Stimulated activated CD8-positive, alpha-beta memory T cell treated with anti-CD3 and anti-CD28 coated beads, Interleukin-12 subunit alpha, Interleukin-12 subunit beta, amount 100 ng/mL, for 4 hours (primary cell): ENCODE measurements around the gene HIPK3.
"Not testable (repeated sequence)": the region's sequence is repeated elsewhere in the genome, so short reads cannot be mapped to it uniquely, and the experiment has no call there.

Source experiments
- DNase-seq: peaks from one replicate; pipeline ENCODE4 v3.0.0-alpha.2; 2020; ENCODE audit warnings: low read depth

The HIPK3 gene

DNA sequence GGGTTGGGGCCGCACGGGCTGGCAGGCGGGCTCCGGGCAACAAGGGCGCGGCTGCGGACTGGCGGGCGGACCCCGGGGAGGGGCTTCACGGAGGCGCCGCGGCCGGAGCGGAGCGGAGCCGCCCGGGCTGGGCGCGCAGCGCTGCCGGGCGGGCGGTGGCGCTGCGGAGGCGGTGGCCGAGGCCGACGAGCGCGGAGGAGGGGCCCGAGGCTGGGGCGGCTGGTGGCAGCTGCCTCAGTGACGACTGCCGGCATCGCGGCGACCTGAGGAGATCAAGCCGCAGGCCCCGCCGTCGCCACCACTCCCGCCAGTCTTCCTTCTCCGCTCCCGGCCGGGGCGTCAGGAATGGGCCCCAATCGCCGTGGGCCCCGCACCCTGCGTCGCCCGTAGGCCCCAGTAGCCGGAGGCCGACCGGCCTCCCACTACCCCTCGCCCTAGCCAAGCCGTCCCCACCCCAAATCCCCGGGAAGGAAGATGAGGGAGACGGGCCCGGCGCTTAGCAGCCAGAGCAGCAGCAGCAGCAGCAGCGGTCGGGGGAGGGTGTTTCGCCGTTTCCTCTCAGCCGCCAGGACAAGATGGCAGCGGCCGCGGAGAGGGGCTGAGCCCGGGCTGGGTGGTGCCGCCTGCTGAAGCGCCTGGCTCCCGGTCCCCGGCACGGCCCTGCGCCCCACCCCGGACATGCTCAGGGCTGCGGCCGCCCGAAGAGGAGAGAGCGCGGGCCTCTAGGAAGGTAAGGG lies at the start of gene HIPK3:
Gene HIPK3 (plus strand): TSS at position 222 of the 737 bp plus-strand sequence.
- DNase-seq, result peak; percentile 68

DNA sequence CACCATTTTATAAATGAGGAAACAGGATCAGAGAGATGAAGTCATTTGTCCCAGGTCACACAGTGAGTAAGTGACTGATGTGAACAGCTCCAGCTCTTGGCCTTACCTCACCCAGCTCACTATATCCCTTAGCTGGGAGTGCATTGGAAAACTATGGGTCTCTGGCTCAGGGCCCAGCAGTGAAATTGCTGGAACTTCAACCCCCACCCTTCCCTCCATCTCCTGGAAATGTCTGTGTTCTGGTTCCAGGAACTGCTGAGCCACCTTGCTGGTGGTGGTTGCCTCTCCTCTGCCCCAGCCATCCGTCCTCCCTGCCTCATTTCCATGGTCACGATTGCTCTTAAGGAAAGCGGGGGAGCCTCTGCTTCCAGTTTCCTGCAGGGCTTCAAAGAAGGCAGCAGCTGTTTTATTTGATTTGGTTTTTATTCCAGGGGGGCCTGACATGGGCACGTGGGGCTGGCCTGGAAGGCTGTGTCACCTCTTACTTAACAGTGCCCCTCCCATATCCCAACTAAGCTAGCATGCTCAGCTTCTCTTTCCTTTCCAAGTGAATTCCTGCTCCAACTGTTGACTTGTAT lies 49.7 kb upstream of the HIPK3 start:
- no peak for DNase-seq

DNA sequence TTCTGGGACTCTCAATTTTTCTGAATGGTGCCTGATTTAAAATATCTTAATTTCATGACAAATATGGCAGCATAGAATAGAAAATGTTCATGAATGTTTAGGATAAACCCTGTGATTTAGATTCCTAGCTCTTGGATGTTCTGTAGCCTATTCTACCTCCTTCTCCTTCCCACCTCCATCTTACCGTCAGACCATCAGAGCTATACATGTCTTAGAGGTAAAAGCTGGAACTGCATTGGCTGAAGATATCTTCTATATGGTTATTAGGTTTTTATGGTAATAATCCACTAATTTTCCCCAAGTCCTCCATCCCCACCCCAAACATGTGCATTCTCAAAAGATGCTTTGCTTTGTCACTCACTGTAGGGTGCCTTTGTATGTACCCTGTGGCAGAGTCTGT lies 49.0 kb upstream of the HIPK3 start:
- no peak for DNase-seq

DNA sequence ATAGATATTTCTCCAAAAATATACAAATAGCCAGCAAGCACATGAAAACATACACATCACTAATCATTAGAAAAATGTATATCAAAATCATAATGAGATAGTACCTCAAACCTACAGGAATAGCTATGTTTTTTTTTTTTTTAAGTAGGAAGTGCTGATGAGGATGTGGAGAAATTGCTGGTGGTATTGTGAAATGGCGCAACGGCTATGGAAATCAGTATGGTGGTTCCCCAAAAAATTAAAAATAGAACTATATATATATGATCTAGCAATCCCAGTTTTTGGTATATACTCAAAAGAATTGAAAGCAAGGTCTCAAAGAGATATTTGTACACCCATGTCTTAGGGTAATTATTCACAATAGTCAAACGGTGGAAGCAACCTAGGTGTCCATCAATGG lies 46.0 kb upstream of the HIPK3 start:
- DNase-seq, result no peak

DNA sequence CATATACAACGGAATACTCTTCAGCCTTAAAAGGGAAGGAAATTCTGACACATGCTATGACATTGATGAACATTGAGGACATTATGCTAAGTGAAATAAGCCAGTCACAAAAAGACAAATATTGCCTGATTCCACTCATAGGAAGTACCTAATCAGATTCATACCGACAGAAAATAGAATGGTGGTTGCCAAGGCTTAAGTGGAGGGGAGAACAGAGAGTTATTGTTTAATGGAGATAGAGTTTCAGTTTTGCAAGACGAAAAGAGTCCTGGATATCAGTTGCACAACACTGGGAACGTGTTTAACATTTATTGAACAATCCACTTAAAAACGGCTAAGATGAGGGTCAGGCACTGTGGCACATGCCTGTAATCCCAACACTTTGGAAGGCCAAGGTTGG lies 45.6 kb upstream of the HIPK3 start:
- no peak for DNase-seq

DNA sequence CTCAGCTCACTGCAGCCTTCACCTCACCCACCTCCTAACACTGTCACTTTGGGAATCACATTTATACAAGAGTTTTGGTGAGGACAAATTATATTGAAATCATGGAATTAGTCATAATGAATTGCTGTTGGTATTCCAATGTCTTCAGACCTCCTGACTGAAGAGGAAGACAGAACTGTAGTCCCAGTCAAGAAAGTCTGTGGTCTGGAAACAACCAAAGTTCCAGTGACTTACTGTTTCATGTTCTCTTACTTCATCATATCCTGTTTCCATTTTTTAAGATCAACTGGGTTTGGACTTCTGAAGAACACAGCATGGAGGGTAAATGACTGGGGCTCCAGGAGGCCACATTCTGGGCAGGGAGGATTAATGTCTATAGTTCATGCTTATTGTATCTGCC lies 43.0 kb upstream of the HIPK3 start:
- DNase-seq, result no peak

DNA sequence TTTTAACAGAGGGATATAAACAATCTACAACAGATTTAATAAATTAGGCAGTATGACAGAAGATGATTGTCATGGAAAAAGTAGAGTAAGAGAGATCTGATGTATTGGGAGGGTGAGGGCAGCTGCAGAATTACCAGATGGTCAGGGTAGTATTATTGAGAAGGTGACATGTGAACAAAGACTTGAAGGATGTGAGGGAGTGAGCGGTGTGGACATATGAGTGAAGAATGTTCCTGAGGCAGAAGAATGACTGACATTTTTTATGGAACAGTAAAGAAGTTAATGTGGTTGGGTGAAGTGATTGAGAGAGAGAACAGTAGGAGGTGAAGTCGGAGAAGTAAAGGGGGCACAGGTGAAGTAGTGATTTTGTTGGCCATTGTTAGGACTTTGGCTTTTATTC lies 42.4 kb upstream of the HIPK3 start:
- no peak for DNase-seq

DNA sequence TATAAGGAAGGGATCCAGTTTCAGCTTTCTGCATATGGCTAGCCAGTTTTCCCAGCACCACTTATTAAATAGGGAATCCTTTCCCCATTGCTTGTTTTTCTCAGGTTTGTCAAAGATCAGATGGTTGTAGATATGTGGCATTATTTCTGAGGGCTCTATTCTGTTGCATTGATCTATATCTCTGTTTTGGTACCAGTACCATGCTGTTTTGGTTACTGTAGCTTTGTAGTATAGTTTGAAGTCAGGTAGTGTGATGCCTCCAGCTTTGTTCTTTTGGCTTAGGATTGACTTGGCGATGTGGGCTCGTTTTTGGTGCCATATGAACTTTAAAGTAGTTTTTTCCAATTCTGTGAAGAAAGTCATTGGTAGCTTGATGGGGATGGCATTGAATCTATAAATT lies 40.5 kb upstream of the HIPK3 start:
- DNase-seq, result not testable (repeated sequence)

DNA sequence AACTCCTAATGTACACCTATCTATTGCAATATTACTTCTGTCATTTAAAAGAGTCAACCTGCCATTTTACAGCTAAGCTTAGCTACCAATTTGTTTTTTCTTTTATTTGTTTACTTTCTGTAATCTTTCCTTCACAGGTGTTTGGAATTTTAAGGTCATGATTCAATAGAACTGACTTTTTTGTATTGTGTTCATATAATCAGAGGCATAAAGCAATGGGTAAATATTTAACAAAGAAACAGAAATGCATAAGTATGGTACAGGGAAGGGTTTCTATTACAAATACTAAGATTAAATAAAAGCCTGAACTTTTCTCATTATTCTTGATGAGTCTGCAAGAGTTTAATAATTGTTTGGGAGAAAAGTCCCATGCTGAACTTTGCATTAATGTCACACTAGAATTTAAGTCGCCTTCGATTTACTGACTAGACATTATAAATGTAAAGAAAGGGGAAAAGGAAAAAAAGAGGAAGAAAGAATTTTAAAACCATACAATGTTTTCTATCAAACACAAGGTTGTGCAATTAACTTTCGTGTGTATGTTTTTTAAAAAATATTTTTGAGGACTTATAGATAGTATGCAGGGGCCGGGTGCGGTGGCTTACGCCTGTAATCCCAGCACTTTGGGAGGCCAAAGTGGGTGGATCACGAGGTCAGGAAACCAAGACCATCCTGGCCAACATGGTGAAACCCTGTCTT lies 35.0 kb upstream of the HIPK3 start:
- no peak for DNase-seq

DNA sequence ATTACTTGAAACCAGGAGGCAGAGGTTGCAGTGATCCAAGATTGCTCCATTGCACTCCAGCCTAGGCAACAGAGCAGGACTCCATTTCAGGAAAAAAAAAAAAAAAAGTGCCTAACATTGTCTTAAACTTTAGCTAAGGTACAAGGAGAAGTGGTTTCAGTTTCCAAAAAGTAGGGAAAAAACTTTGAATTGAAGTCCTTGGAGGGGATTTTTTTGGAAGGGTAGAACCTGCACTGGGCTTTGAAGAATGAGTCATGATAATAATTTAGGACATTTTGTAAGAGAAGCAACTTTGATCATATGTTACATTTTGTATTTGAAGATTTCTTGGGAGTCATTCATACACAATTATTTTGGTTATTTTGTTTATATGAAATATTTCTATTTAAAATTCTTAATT lies 31.8 kb upstream of the HIPK3 start:
- no peak for DNase-seq

DNA sequence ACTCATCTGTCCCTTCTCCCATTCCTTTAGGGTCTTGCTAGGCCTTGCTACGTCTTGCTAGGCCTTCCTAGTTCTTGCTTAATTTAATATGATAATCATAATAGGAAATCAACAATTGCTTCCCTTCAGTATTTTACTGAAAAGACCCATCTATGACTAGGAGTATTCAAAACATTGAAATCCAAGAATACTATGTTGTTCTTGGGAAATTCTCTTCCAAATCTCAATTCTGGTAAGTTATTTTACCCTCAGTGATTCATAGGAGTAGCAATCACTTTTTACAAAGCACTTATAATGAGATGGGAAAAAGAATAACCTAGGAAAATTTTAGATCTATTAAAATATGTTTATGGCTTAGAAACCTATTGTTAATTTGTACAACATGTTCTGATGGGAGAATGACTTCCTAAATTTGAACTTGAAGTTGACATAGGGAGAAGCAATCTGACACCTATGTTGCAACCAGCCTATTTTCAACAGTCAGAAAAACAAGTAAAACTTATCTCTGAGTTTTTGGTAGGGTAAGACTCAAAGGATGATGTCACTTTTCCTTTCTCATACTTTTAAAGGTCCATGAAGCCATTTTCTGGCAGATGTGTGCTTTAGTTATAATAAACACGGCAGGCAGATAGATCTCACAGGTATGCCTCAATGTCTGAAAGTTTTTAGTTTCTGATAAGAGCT lies 29.5 kb upstream of the HIPK3 start:
- DNase-seq, result no peak

DNA sequence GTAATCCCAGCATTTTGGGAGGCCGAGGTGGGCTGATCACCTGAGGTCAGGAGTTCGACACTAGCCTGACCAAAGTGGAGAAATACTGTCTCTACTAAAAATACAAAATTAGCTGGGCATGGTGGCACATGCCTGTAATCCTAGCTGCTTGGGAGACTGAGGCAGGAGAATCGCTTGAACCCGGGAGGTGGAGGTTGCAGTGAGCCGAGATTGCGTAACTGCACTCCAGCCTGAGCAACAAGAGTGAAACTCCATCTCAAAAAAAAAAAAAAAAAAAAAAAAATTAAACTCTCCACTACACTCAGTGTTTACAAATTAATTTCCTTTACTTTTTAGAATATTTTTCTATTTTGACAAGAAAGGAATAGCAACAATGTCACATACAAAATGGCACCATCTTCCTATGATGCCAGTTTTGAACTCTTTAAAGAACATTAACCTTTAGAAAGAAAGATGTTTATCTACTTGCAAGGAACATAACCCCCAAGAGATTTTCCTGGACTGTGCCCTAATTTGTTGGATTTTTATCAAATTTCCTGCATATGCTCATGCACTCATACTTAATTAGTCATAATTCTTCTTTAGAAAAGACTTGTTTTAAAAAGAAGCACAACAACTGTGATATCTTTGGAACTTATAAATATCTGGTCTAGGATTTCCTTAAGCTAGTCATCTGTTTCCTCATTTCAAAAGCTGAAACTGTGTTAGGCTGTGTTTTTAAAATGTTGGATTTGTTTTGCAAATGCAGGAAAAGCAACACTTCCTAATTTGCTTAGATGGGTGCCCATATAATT lies 22.6 kb upstream of the HIPK3 start:
- DNase-seq, result no peak

DNA sequence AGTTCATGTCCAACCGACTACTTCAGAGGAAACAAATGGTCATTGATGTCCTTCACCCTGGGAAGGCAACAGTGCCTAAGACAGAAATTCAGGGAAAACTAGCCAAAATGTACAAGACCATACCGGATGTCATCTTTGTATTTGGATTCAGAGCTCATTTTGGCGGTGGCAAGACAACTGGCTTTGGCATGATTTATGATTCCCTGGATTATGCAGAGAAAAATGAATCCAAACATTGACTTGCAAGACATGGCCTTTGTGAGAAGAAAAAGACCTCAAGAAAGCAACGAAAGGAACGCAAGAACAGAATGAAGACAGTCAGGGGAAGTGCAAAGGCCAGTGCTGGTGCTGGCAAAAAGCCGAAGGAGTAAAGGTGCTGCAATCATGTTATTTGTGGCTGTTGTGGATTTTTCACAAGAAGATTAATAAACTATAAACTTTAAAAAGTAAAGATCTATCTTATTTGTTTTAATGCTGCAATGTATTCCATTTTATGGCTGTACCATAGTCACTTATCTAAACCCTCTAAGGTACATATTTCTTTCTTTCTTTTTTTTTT lies 20.1 kb upstream of the HIPK3 start:
- no peak for DNase-seq

DNA sequence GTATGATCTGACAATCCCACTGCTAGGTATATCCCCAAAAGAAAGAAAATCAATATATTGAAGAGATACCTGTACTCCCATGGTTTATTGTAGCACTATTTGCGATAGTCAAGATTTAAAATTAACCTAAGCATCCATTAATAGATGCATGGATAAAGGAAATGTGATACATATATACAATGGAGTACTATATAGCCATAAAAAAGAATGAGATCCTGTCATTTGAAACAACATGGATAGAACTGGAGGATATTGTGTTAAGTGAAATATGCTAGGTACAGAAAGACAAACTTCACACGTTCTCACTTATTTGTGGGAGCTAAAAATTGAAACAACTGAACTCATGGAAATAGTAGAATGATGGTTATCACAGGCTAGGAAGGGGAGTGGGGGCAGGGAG lies 14.6 kb upstream of the HIPK3 start:
- no peak for DNase-seq

DNA sequence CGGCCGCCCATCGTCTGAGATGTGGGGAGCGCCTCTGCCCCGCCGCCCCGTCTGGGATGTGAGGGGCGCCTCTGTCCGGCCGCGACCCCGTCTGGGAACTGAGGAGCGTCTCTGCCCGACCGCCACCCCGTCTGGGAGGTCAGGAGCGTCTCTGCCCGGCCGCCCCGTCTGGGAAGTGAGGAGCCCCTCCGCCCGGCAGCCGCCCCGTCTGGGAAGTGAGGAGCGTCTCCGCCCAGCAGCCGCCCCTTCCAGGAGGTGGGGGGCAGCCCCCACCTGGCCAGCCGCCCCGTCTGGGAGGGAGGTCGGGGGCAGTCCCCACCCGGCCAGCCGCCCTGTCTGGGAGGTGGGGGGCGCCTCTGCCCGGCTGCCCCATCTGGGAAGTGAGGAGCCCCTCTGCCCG lies 13.5 kb upstream of the HIPK3 start:
- DNase-seq, result not testable (repeated sequence)

DNA sequence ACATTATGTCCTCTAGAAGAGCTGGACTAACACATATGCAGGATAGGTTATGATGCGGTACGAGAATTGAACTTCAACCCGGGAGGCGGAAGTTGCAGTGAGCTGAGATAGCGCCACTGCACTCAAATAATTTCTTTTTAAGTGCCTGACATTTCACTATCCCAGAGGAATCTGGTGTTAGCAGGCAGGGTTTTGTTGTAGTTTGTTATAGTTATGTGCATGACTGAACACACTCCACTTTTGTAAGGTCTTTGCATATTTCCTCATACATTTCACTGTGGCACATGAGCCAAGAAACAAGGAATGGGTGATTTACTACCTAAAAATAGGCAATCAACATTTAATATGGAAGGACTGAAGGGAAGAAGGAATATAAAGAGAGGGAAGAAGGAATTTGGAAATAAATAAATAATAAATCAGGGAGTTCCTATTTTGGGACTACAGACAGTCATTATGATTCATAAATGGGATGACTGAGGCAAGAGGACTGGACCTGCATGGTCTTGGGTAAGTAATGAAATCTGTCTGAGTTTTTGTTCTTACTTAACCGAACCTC lies 8.7 kb upstream of the HIPK3 start:
- no peak for DNase-seq

DNA sequence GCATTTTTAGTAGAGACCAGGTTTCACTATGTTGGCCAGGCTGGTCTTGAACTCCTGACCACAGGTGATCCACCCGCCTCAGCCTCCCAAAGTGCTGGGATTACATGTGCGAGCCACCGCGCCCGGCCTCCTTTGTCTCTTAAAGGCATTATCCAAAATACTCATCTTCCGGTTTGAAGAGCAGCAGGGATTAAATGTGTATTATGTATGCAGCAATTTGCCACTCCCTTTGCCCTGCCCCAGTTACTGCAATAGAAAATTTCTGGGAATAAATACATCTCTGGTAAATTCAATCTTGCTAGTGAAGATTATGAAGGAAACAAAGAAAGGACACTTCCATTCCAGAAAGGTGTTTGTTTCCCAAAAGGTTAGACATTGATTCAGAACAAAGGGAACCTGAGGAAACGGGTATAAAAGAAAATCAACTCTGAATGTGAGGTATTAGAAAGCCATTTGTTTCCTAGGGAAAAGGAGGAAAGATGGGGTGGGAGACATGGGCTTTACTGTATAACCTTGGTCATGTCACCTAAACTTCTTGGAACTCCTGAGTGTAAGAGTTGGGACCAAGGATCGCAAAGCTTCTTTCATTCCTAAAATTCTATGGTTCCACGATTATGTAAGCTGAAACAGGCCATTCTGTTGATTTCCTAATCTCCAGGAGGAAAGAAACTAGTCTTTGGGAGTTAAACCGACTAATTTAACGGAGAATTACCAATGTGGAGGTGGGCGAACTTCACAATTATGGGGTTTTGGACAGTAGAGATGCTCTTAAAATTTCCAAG lies 959 bp upstream of the HIPK3 start:
- no peak for DNase-seq

DNA sequence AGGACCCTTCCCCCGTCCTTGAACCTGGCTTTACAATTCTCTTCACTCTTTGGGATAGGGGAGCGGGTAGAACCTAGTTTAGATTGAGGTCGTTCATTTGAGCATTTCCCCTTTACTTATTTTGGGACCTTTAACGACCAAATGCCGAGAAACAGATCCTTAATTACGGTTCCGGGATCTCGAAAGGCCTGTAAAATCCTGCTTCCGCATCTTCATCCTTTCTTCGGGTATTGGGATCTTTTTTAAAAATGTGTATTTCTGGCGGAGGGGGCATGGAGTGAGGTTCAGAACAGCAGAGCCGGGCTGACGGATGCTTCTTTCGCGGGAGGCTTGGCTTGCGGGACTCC lies 395 bp upstream of the HIPK3 start:
- no peak for DNase-seq

DNA sequence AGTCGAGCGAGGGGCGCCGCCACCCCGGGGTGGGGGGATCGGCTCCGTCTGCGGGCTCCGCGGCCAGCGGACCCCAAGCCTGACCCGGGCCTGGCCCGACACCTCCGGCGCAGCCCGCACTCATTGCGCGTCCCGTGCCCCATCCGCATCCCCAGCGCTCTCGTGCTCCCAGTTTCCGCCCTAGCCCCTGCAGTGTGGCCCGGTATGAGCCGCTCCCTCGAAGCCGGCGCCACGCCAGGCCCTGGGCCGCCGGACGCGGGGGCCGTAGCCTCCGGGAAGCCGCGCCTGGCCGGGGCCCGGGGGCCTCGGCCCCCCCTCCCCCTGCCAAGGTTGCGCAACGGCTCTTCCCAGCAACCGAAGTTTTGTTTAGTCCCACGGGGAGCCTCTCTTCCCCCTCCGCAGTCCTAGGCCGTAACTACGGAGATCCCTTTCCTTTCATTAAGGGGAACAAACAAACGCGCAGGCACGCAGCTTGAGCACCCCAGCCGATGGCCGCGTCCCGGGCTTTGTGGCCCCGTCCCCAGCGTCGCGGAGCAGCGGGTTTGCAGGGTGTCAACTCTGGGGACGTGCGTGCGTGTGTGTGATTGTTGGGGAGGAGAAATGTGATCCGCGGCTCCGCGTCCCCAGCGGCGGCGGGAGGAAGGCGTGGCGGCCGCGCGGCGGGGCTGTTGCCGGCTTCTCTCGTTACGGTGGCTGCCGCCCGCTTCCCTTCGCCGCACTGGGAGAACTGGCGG lies 883 bp downstream of the HIPK3 start:
- DNase-seq, result peak; percentile 48

DNA sequence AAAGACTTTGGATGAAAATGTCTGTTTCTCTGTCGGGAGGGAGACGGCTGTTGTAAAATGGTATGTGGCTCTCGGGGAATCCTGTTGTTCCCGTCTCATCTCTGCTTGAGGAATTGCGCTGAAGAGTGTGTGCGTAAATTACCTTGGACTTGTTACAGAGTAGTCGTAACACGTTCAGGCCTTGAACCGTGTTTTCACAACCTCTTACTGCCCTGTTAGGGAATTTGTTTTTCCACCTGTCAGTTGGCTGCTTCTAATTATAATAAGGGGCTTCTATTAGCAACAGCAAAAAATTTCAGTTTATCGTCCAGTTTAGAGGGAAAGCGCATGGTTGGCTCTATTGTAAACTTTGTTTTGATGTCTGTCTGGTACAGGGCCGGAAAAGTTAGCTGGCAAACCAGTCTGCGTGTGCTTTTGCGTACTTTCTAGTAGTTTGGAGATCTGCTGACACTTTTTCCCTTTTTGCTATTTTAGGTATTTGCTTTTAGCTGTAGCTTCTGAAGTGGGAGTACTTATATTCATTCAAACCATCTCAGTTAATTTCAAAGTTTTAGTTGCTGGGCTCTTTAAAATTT lies 1.5 kb downstream of the HIPK3 start:
- DNase-seq, result no peak
